NCI-H510A (cell line): Measurements from ENCODE around the gene PSAPL1.

Experiments
- DNase-seq: peaks from one replicate; lab custom pipeline; 2025; lab: John Stamatoyannopoulos, UW

Gene PSAPL1

GRCh38 chr4:7381890-7382633, 52.7 kb downstream of the PSAPL1 start:
- DNase-seq, result no peak

DNA sequence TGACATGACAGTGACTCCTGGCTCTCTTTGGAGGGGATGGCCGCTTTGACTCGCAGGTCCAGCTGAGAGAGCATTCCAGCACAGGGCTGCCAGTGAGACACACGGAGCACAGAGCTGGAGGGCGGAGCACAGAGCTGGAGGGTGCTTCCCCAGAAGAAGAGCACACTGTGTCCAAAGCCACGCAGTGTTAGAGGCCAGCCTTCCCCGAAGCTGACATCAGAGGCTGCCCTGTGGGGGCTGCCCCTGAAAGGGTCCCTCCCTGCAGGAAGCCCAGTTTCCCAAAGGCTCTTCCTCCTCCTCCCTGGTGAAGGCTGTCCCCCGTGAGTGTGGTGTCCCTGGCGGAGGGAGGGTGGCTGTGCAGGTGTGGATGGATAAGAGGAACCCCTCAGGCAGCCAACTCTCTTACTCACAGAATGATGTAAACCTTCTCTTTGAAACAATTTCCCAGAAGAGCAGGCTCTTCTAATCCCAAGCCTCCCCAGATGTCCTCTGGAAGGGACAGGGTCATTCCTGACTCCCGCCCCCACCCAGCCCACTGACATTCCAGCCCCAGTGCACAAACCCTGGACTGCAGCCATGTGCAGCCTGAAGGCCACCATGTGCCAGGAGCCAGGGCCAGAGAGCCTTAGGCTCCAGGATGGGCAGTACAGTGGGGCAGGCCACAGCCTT, 53.4 kb downstream of the PSAPL1 start:
- no peak for DNase-seq
